Trophoblast cell (in vitro differentiated cells and primary cell): ENCODE results near the gene FCRLB.

Experiments
- DNase-seq, 2 donors: peaks; one replicate each; pipeline ENCODE4 v3.0.0-alpha.2; 2016
- H2AFZ ChIP-seq: 2 replicates; pipeline ENCODE4 v1.6.1; 2013; ENCODE audit warnings: low read length, moderate library complexity, mild to moderate bottlenecking; ENCODE audit not compliant: insufficient read depth, poor library complexity
- H2AK5ac ChIP-seq: 2 replicates; pipeline ENCODE4 v1.6.1; 2013; ENCODE audit warnings: mild to moderate bottlenecking, low read length
- H2BK120ac ChIP-seq: 2 replicates; pipeline ENCODE4 v1.6.1; 2013; ENCODE audit warnings: low read length, mild to moderate bottlenecking, moderate library complexity; ENCODE audit not compliant: insufficient read depth, poor library complexity
- H2BK12ac ChIP-seq: 2 replicates; pipeline ENCODE4 v1.6.1; 2013; ENCODE audit warnings: mild to moderate bottlenecking, low read length, moderate library complexity
- H2BK5ac ChIP-seq: 2 replicates; pipeline ENCODE4 v1.6.1; 2013; ENCODE audit warnings: low read length, low read depth, moderate library complexity, mild to moderate bottlenecking; ENCODE audit not compliant: poor library complexity
- H3K14ac ChIP-seq: 2 replicates; pipeline ENCODE4 v1.6.1; 2013; ENCODE audit warnings: mild to moderate bottlenecking, low read length
- H3K18ac ChIP-seq: 2 replicates; pipeline ENCODE4 v1.6.1; 2013; ENCODE audit warnings: mild to moderate bottlenecking, low read length
- H3K23ac ChIP-seq: 2 replicates; pipeline ENCODE4 v1.6.1; 2013; ENCODE audit warnings: low read length
- H3K27ac ChIP-seq: 2 replicates; pipeline ENCODE4 v1.5.1; 2013; ENCODE audit warnings: low read depth, mild to moderate bottlenecking, inconsistent platforms, low read length, moderate library complexity
- H3K27me3 ChIP-seq: 2 replicates; pipeline ENCODE4 v1.6.1; 2013; ENCODE audit warnings: inconsistent platforms, mild to moderate bottlenecking, low read length, moderate library complexity; ENCODE audit not compliant: insufficient read depth
- H3K36me3 ChIP-seq, 2 experiments: 1 replicate in 1 of 2; 2 replicates in 1 of 2; pipeline ENCODE4 v1.6.1; 2013; ENCODE audit warnings: low read length in 2 of 2, mild to moderate bottlenecking in 2 of 2, moderate library complexity in 1 of 2; ENCODE audit not compliant: insufficient read depth in 2 of 2, control insufficient read depth in 1 of 2
- H3K4ac ChIP-seq: 2 replicates; pipeline ENCODE4 v1.6.1; 2013; ENCODE audit warnings: low read depth, mild to moderate bottlenecking, low read length, moderate library complexity
- H3K4me1 ChIP-seq, 2 experiments: 1 replicate in 1 of 2; 2 replicates in 1 of 2; pipeline ENCODE4 v1.6.1; 2013; ENCODE audit warnings: low read length in 2 of 2, mild to moderate bottlenecking in 2 of 2, moderate library complexity in 1 of 2; ENCODE audit not compliant: insufficient read depth in 2 of 2, control insufficient read depth in 1 of 2
- H3K4me2 ChIP-seq: 2 replicates; pipeline ENCODE4 v1.6.1; 2013; ENCODE audit warnings: inconsistent platforms, mild to moderate bottlenecking, low read length, moderate library complexity
- H3K4me3 ChIP-seq: 2 replicates; pipeline ENCODE4 v1.5.1; 2013; ENCODE audit warnings: mild to moderate bottlenecking, low read depth, low read length, inconsistent platforms
- H3K79me1 ChIP-seq: one replicate; pipeline ENCODE4 v1.6.1; 2013; ENCODE audit warnings: low read length
- H3K79me2 ChIP-seq: 2 replicates; pipeline ENCODE4 v1.6.1; 2013; ENCODE audit warnings: low read length, mild to moderate bottlenecking; ENCODE audit not compliant: control insufficient read depth, insufficient read depth, poor library complexity
- H3K9ac ChIP-seq: 2 replicates; pipeline ENCODE4 v1.6.1; 2013; ENCODE audit warnings: mild to moderate bottlenecking, low read length
- H3K9me3 ChIP-seq: 2 replicates; pipeline ENCODE4 v1.6.1; 2013; ENCODE audit warnings: low read depth, mild to moderate bottlenecking, control low read depth, inconsistent platforms, low read length; ENCODE audit not compliant: insufficient read depth
- H4K12ac ChIP-seq: 2 replicates; pipeline ENCODE4 v1.6.1; 2013; ENCODE audit warnings: low read depth, mild to moderate bottlenecking, low read length, moderate library complexity
- H4K8ac ChIP-seq: 2 replicates; pipeline ENCODE4 v1.6.1; 2013; ENCODE audit warnings: low read depth, mild to moderate bottlenecking, low read length, moderate library complexity
- H4K91ac ChIP-seq: one replicate; pipeline ENCODE4 v1.6.1; 2013; ENCODE audit warnings: low read depth, mild to moderate bottlenecking, low read length, moderate library complexity
- WGBS: extraction: QIAGEN DNeasy Blood & Tissue Kit; methylation state at CpG from one replicate; pipeline ENCODE4 v1.1.7; 2013; ENCODE audit warnings: missing lambda C conversion rate; ENCODE audit not compliant: insufficient read length, insufficient coverage; ENCODE audit errors: extremely low coverage; 5-methylcytosine and 5-hydroxymethylcytosine counted together

FCRLB gene

GRCh38 chr1:161770250-161770649 lies 48.9 kb downstream of the FCRLB start:
- Histone ChIP-seq H3K27me3 (no peaks in the 10 kb centered on the region), H2BK12ac (no peak overlapping the region), H4K8ac (no peak overlapping the region), H3K79me2 (peaks cover 4% of the 10 kb centered on the region), H3K4me3 (no peak overlapping the region), H3K4me1 (peaks cover 0 to 1% of the 10 kb centered on the region in 2 experiments), H4K91ac (no peak overlapping the region), H3K27ac (no peak overlapping the region), H3K9me3 (peaks cover 3% of the 10 kb centered on the region), H3K79me1 (peaks cover 5% of the 10 kb centered on the region), H2AK5ac (no peak overlapping the region), H2BK120ac (no peak overlapping the region), H3K18ac (no peak overlapping the region), H3K4ac (no peak overlapping the region), H4K12ac (no peak overlapping the region), H3K9ac (no peak overlapping the region), H3K36me3 (no peaks in the 10 kb centered on the region), H3K4me2 (no peak overlapping the region), H3K23ac (no peak overlapping the region), H3K14ac (no peak overlapping the region), H2AFZ (no peak overlapping the region), H2BK5ac (no peak overlapping the region)
- WGBS, result no CpG with 5 or more reads among the region's 3 CpGs
- no peak for DNase-seq

GRCh38 chr1:161771161-161771560 lies 49.8 kb downstream of the FCRLB start:
- Histone ChIP-seq H3K27me3 (no peaks in the 10 kb centered on the region), H3K4me1 (peaks cover 0 to 1% of the 10 kb centered on the region in 2 experiments), H3K79me1 (peaks cover 4% of the 10 kb centered on the region), H2AFZ (no peak overlapping the region), H3K79me2 (peaks cover 3% of the 10 kb centered on the region), H2BK12ac (no peak overlapping the region), H3K18ac (no peak overlapping the region), H2BK120ac (no peak overlapping the region), H3K4me2 (no peak overlapping the region), H3K14ac (no peak overlapping the region), H4K8ac (no peak overlapping the region), H3K23ac (no peak overlapping the region), H3K27ac (no peak overlapping the region), H4K91ac (no peak overlapping the region), H3K4me3 (no peak overlapping the region), H3K9ac (no peak overlapping the region), H3K4ac (no peak overlapping the region), H2AK5ac (no peak overlapping the region), H4K12ac (no peak overlapping the region), H3K9me3 (peaks cover 4% of the 10 kb centered on the region), H2BK5ac (no peak overlapping the region), H3K36me3 (no peaks in the 10 kb centered on the region)
- WGBS, result no CpG with 5 or more reads among the region's 5 CpGs
- no peak for DNase-seq

- no peak for DNase-seq
- Histone ChIP-seq H3K4me2 (no peak overlapping the region), H3K9ac (no peak overlapping the region)
These were observed 50.6 kb downstream of the FCRLB start for GRCh38 chr1:161771973-161772372.

GRCh38 chr1:161772397-161772796 lies 51.1 kb downstream of the FCRLB start:
- Histone ChIP-seq H2AFZ (no peak overlapping the region), H3K9me3 (peaks cover 4% of the 10 kb centered on the region), H2BK120ac (no peak overlapping the region), H3K27me3 (no peaks in the 10 kb centered on the region), H3K9ac (no peak overlapping the region), H3K4me3 (no peak overlapping the region), H3K23ac (no peak overlapping the region), H2BK5ac (no peak overlapping the region), H3K4ac (no peak overlapping the region), H2BK12ac (no peak overlapping the region), H3K27ac (no peak overlapping the region), H3K79me2 (no peaks in the 10 kb centered on the region), H3K18ac (no peak overlapping the region), H3K79me1 (no peaks in the 10 kb centered on the region), H3K4me2 (no peak overlapping the region), H3K36me3 (no peaks in the 10 kb centered on the region), H4K12ac (no peak overlapping the region), H2AK5ac (no peak overlapping the region), H3K4me1 (no peaks in the 10 kb centered on the region), H3K14ac (no peak overlapping the region), H4K91ac (no peak overlapping the region), H4K8ac (no peak overlapping the region)
- no peak for DNase-seq

More at GRCh38 chr1:161771973-161772372, 50.6 kb downstream of the FCRLB start:
- Histone ChIP-seq H3K23ac (no peak overlapping the region), H4K91ac (no peak overlapping the region), H3K9me3 (peaks cover 4% of the 10 kb centered on the region), H4K12ac (no peak overlapping the region), H2BK12ac (no peak overlapping the region), H3K4ac (no peak overlapping the region), H2BK5ac (no peak overlapping the region), H3K79me2 (no peaks in the 10 kb centered on the region), H2AK5ac (no peak overlapping the region), H2AFZ (no peak overlapping the region), H3K4me1 (no peaks in the 10 kb centered on the region), H3K4me3 (no peak overlapping the region), H3K18ac (no peak overlapping the region), H3K14ac (no peak overlapping the region), H3K79me1 (no peaks in the 10 kb centered on the region), H3K36me3 (no peaks in the 10 kb centered on the region), H3K27ac (no peak overlapping the region), H3K27me3 (no peaks in the 10 kb centered on the region), H4K8ac (no peak overlapping the region), H2BK120ac (no peak overlapping the region)
- WGBS, result no CpG with 5 or more reads among the region's 2 CpGs
